Gastroesophageal sphincter (tissue), 3 donors: Measurements from ENCODE around the gene TLE3.

Experiments
- CTCF ChIP-seq, 4 experiments: fragments of 200-600 bp in 2 of 4; fragments of 450-650 bp in 2 of 4; sonication (generic) in 1 of 4; IDR thresholded peaks; one replicate each; pipeline ENCODE4 v1.5.1; 2017 to 2019; ENCODE audit warnings: antibody characterized with exemption in 4 of 4, mild to moderate bottlenecking in 2 of 4, moderate library complexity in 2 of 4
- EP300 ChIP-seq: sonication (generic); formaldehyde crosslinking; IDR thresholded peaks from one replicate; pipeline ENCODE4 v1.6.1; 2017; ENCODE audit warnings: antibody characterized with exemption, mild to moderate bottlenecking
- POLR2AphosphoS5 ChIP-seq: sonication (generic); formaldehyde crosslinking; IDR thresholded peaks from one replicate; pipeline ENCODE4 v1.6.1; 2017; ENCODE audit warnings: antibody characterized with exemption

GRCh38 chr15:70086636-70087035 lies 11.1 kb downstream of the TLE3 start:
- TF ChIP-seq CTCF (IDR thresholded peaks at IDR 0.05) (no peak), POLR2AphosphoS5 (no peak), EP300 (no peak)
